ENCODE measurements around the gene DNAJB11.

DNA sequence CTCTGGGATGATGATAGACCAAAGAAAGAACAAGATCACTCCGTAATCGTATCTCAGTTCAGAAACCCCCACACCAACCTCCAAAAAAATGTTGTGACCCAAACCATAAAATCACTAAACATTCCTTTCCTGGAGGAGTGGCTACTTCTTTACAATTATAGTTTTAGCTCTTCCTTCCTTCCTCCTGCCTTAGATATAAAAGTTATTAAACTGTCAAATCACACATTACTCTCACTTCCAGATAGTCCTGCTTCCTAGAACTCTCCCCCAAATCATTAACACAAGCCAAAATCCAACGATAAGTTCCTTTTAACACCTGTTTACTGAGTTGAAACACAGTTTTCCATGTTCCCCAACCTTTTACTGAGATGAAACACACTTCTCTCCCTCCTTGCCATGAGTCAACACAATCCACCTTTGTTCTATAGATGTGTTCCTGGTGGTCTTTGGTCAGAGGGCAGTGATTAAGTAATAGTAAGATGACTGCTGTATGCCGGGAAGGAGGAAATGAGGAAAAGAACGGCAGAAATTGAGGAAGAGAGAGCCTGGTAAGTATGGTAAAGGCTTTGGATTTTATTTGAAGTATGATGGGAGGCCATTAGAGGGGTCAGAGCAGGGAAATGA lies 18.0 kb upstream of the DNAJB11 start:
- TF ChIP-seq, protein P1, sequence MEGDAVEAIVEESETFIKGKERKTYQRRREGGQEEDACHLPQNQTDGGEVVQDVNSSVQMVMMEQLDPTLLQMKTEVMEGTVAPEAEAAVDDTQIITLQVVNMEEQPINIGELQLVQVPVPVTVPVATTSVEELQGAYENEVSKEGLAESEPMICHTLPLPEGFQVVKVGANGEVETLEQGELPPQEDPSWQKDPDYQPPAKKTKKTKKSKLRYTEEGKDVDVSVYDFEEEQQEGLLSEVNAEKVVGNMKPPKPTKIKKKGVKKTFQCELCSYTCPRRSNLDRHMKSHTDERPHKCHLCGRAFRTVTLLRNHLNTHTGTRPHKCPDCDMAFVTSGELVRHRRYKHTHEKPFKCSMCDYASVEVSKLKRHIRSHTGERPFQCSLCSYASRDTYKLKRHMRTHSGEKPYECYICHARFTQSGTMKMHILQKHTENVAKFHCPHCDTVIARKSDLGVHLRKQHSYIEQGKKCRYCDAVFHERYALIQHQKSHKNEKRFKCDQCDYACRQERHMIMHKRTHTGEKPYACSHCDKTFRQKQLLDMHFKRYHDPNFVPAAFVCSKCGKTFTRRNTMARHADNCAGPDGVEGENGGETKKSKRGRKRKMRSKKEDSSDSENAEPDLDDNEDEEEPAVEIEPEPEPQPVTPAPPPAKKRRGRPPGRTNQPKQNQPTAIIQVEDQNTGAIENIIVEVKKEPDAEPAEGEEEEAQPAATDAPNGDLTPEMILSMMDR (conservative IDR thresholded peaks at IDR 0.05; ENCODE audit: low read length), result no peak
- TF ChIP-seq EZH2phosphoT487 (IDR thresholded peaks at IDR 0.05; ENCODE audit: borderline replicate concordance), result no peak

All from Loucy (cell line).